Activated CD4-positive, alpha-beta T cell treated with anti-CD3 and anti-CD28 coated beads, Interleukin-2, amount 50 U/mL, for 24 hours (primary cell): ENCODE measurements around the gene RBM22.
"Not testable (repeated sequence)": the region's sequence is repeated elsewhere in the genome, so short reads cannot be mapped to it uniquely, and the experiment has no call there.

ENCODE experiments used
- DNase-seq, 2 donors: peaks; one replicate each; pipeline ENCODE4 v3.0.0-alpha.2; 2020; ENCODE audit warnings: low read depth in 1 of 2, low spot score in 1 of 2

RBM22 gene

GRCh38 chr5:150700594-150701377 is at the start of gene RBM22:
TSS of gene RBM22 (minus strand) at chr5:150701062. CDS start at chr5:150700985, 77 bp downstream.
- DNase-seq = peak; percentile 75 to 87

GRCh38 chr5:150750469-150750868 is 49.6 kb upstream of the RBM22 start:
- DNase-seq = no peak

- not testable (repeated sequence) for DNase-seq
Observed at GRCh38 chr5:150743142-150743488, 42.3 kb upstream of the RBM22 start.

GRCh38 chr5:150742455-150743141 is 41.7 kb upstream of the RBM22 start:
- not testable (repeated sequence) for DNase-seq

- no peak for DNase-seq
Observed at GRCh38 chr5:150740992-150741391, 40.1 kb upstream of the RBM22 start.

- DNase-seq = no peak
Observed at GRCh38 chr5:150738862-150739261, 38.0 kb upstream of the RBM22 start.

GRCh38 chr5:150734579-150735384 is 33.9 kb upstream of the RBM22 start:
- DNase-seq = no peak

- DNase-seq = no peak
Observed at GRCh38 chr5:150731669-150732242, 30.9 kb upstream of the RBM22 start.

- no peak for DNase-seq
Observed at GRCh38 chr5:150729859-150730258, 29.0 kb upstream of the RBM22 start.

- DNase-seq = no peak
Observed at GRCh38 chr5:150723845-150724244, 23.0 kb upstream of the RBM22 start.

- DNase-seq = no peak
Observed at GRCh38 chr5:150710165-150710564, 9.3 kb upstream of the RBM22 start.

- DNase-seq = no peak
Observed at GRCh38 chr5:150706776-150707390, 6.0 kb upstream of the RBM22 start.

GRCh38 chr5:150703762-150704161 is 2.9 kb upstream of the RBM22 start:
- DNase-seq = no peak

GRCh38 chr5:150700246-150700593 is 642 bp downstream of the RBM22 start:
- no peak for DNase-seq

GRCh38 chr5:150694612-150695011 is 6.2 kb downstream of the RBM22 start:
- no peak for DNase-seq

GRCh38 chr5:150692276-150692675 is 8.6 kb downstream of the RBM22 start:
- DNase-seq = no peak

- DNase-seq = no peak
Observed at GRCh38 chr5:150690760-150691159, 10.1 kb downstream of the RBM22 start.

GRCh38 chr5:150689120-150689519 is 11.7 kb downstream of the RBM22 start:
- no peak for DNase-seq

- DNase-seq = no peak
Observed at GRCh38 chr5:150676578-150676977, 24.3 kb downstream of the RBM22 start.

- DNase-seq = no peak
Observed at GRCh38 chr5:150675069-150675468, 25.8 kb downstream of the RBM22 start.

GRCh38 chr5:150674341-150674821 is 26.5 kb downstream of the RBM22 start:
- DNase-seq = no peak
